ENCODE results near the gene STX19. TPM values are rescaled to one million over a fixed set of nuclear protein-coding genes. Genes with fewer than 3 reads are reported as not detected.

The STX19 gene
- total RNA-seq, 1 experiment from 2014 or later: not detected

GRCh38 chr3:94043285-94043684, 14.9 kb upstream of the STX19 start:
- Histone ChIP-seq H2AK5ac (ENCODE audit: insufficient read length, low read length) (no peak overlapping the region), H2BK20ac (ENCODE audit: low read depth, low read length, poor library complexity, severe bottlenecking) (no peak overlapping the region), H3K9me3 (ENCODE audit: control insufficient read depth, low read depth, low read length) (no peaks in the 10 kb centered on the region), H3K4ac (ENCODE audit: low read depth, low read length) (no peak overlapping the region), H4K91ac (ENCODE audit: insufficient read length, low read depth, low read length) (no peak overlapping the region), H3K4me2 (ENCODE audit: insufficient read depth, insufficient read length, low read length) (no peak overlapping the region), H2AFZ (ENCODE audit: low read length) (no peak overlapping the region), H3K14ac (ENCODE audit: insufficient read depth, low read length) (no peak overlapping the region), H4K5ac (ENCODE audit: insufficient read length, low read depth, low read length) (no peak overlapping the region), H3K79me1 (ENCODE audit: insufficient read depth, low read depth, low read length, poor library complexity, severe bottlenecking) (no peaks in the 10 kb centered on the region), H3T11ph (ENCODE audit: low read length) (no peak overlapping the region), H2BK5ac (ENCODE audit: insufficient read length, low read length) (no peak overlapping the region), H3K23ac (ENCODE audit: insufficient read length, low read depth, low read length) (no peak overlapping the region), H3K4me1 (ENCODE audit: insufficient read depth, low read length) (no peaks in the 10 kb centered on the region), H4K20me1 (ENCODE audit: control insufficient read depth, insufficient read depth, insufficient read length) (no peaks in the 10 kb centered on the region), H2BK120ac (ENCODE audit: low read depth, low read length, poor library complexity, severe bottlenecking) (no peak overlapping the region), H3K18ac (ENCODE audit: insufficient read length, low read depth, low read length) (no peak overlapping the region), H3K27ac (ENCODE audit: insufficient read length, low read depth, low read length) (no peak overlapping the region), H2BK12ac (ENCODE audit: insufficient read length, low read depth, low read length) (no peak overlapping the region), H4K8ac (replicated peaks; ENCODE audit: insufficient read length, low read depth, low read length) (no peak overlapping the region), H3K27me3 (ENCODE audit: insufficient read depth, low read length) (no peaks in the 10 kb centered on the region), H3K56ac (ENCODE audit: insufficient read length, low read depth, low read length) (no peak overlapping the region), H3K79me2 (ENCODE audit: insufficient read depth, low read length) (no peaks in the 10 kb centered on the region), H3K23me2 (ENCODE audit: insufficient read length, low read depth, low read length, poor library complexity, severe bottlenecking) (no peaks in the 10 kb centered on the region), H3K9ac (ENCODE audit: extremely low read depth, insufficient read length, low read length) (no peak overlapping the region), H2BK15ac (ENCODE audit: low read depth, low read length) (no peak overlapping the region)
- no peak overlapping the region for H3K4me3 Mint-ChIP-seq
- no peak overlapping the region for H3K27ac Mint-ChIP-seq
- no peak for DNase-seq
- no peaks in the 10 kb centered on the region for H3K4me1 Mint-ChIP-seq
- TF ChIP-seq CTCF (conservative IDR thresholded peaks at IDR 0.05): no peak
- H3K36me3 Mint-ChIP-seq (ENCODE audit: insufficient read depth in 1 of 3, low read depth in 3 of 3): peaks cover 25 to 45% (median 27%) of the 10 kb centered on the region in 3 experiments
- H3K9me3 Mint-ChIP-seq: peaks cover 26 to 34% of the 10 kb centered on the region in 2 experiments
- H3K27me3 Mint-ChIP-seq (ENCODE audit: low read depth): no peaks in the 10 kb centered on the region; the same call in 1 of the 2 replicates
- WGBS (ENCODE audit: extremely low coverage, insufficient read length, low lambda C conversion rate): no CpG with 5 or more reads among the region's 1 CpG
